PFSK-1 (cell line): ENCODE data around the gene RAB44.

ENCODE experiments used
- FOXP2 ChIP-seq: optimal IDR thresholded peaks from 2 replicates; pipeline ENCODE3; 2011; ENCODE audit warnings: borderline replicate concordance, control low read depth, inconsistent platforms; ENCODE audit not compliant: insufficient read depth; ENCODE audit errors: extremely low read length, extremely low read depth
- POLR2AphosphoS5 ChIP-seq: IDR thresholded peaks from 2 replicates; pipeline ENCODE4 v1.6.1; 2012; ENCODE audit warnings: low read depth, mild to moderate bottlenecking, control low read depth, low read length, moderate library complexity
- SIN3A ChIP-seq: IDR thresholded peaks from 2 replicates; pipeline ENCODE4 v1.6.1; 2012; ENCODE audit warnings: mild to moderate bottlenecking, low read length, moderate library complexity, borderline replicate concordance; ENCODE audit not compliant: insufficient read depth
- TAF1 ChIP-seq: IDR thresholded peaks from 2 replicates; pipeline ENCODE4 v1.6.1; 2012; ENCODE audit warnings: low read length, control low read depth, borderline replicate concordance; ENCODE audit not compliant: insufficient read depth
- TF ChIP-seq, protein P1 (sequence below), 2 experiments: IDR thresholded peaks; 2 replicates each; pipeline versions ENCODE4 v1.6.1 to v1.8.0; 2011 to 2012; ENCODE audit warnings: low read depth in 2 of 2, low read length in 2 of 2, control low read depth in 1 of 2, inconsistent platforms in 1 of 2, mild to moderate bottlenecking in 1 of 2, moderate library complexity in 1 of 2; ENCODE audit not compliant: insufficient read depth in 1 of 2

RAB44 gene

DNA sequence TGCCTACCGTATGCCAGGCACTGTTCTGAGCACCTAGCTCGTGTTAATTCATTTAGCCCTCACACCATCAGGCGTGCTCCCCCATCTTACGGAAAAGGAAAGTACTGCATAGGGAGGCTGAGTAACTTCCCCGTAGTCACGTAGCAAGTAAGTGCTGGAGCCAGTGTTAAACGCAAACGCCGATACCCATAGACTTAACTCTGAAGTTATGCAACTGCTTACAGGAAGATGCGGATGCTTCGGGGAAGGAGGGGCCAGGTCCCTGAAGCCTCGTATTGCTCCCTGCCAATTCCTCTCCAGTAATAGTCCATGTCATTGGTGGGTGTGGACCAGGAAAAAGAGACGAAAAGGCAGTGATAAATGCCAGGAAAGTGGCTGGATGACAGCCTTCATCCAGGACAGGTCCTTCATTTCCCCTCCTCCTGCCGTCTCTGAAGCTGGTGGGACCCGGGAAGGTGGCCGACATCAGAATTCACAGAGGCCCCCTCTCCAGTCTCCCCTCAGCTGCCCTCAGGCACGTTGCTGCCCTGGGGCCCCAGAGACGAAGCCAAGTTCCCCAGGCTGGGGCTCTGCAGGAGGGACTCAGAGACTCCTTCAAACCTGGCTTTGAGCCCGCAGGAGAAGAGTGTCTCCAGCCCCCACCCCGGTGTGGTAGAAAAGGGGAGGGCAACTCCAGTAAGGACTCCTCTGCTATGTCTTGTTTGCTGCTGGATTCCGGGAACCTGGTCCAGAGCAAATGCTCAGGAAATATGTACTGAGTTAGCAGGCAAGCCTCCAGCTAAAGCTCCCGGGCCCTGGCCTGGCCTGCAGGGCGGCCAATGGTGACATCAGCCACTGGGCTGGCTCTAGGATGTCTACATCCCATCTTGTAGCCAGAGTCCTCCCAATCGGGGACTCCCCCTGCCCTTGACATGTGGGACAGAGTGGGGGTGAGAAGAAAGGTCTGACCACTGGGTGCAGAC is 37.8 kb downstream of the RAB44 start:
- no peak for TF ChIP-seq FOXP2
- TF ChIP-seq POLR2AphosphoS5: no peak
- TF ChIP-seq SIN3A: no peak
- no peak for TF ChIP-seq TAF1
- TF ChIP-seq, protein P1, sequence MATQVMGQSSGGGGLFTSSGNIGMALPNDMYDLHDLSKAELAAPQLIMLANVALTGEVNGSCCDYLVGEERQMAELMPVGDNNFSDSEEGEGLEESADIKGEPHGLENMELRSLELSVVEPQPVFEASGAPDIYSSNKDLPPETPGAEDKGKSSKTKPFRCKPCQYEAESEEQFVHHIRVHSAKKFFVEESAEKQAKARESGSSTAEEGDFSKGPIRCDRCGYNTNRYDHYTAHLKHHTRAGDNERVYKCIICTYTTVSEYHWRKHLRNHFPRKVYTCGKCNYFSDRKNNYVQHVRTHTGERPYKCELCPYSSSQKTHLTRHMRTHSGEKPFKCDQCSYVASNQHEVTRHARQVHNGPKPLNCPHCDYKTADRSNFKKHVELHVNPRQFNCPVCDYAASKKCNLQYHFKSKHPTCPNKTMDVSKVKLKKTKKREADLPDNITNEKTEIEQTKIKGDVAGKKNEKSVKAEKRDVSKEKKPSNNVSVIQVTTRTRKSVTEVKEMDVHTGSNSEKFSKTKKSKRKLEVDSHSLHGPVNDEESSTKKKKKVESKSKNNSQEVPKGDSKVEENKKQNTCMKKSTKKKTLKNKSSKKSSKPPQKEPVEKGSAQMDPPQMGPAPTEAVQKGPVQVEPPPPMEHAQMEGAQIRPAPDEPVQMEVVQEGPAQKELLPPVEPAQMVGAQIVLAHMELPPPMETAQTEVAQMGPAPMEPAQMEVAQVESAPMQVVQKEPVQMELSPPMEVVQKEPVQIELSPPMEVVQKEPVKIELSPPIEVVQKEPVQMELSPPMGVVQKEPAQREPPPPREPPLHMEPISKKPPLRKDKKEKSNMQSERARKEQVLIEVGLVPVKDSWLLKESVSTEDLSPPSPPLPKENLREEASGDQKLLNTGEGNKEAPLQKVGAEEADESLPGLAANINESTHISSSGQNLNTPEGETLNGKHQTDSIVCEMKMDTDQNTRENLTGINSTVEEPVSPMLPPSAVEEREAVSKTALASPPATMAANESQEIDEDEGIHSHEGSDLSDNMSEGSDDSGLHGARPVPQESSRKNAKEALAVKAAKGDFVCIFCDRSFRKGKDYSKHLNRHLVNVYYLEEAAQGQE (IDR thresholded peaks at IDR 0.05; ENCODE audit: insufficient read depth in 1 of 2, low read depth in 2 of 2, low read length in 2 of 2): no peak

DNA sequence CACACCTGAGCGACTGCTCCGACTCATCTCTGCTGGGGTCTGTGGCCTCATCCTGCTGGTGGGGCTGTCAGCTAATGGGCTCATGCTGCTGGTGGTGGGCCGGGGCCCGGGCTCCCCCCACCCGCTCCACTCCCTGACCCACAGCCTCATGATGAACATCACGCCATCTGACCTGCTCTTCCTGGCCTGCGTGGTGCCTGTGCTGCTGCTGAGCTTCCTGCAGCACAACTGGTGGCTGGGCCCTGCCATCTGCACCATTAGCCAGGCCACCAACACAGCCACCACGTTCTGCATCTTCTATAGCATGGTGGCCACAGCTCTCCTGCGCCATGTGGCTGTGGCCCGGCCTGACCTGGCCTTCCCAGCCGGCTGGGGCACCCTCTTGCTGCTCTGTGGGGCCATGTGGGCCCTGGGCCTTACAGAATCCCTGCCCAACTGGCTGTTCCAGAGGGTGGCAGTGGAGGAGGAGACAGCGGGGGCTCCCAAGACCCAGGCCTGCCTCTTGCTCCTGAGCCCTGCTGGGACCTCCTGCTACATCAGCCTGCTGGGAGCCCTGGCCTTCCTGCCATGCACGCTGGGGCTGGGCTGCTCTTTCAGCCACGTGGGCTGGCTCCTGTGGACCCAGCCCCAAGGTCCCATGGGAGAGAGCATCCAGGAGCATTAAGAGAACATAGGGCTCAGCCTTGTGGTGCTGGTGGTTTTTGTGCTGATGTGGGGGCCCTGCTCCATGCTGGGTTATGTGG is 39.6 kb downstream of the RAB44 start:
- TF ChIP-seq, protein P1 (IDR thresholded peaks at IDR 0.05; ENCODE audit: insufficient read depth in 1 of 2, low read depth in 2 of 2, low read length in 2 of 2): no peak
- TF ChIP-seq TAF1: no peak
- TF ChIP-seq SIN3A: no peak
- TF ChIP-seq POLR2AphosphoS5: no peak
- no peak for TF ChIP-seq FOXP2

DNA sequence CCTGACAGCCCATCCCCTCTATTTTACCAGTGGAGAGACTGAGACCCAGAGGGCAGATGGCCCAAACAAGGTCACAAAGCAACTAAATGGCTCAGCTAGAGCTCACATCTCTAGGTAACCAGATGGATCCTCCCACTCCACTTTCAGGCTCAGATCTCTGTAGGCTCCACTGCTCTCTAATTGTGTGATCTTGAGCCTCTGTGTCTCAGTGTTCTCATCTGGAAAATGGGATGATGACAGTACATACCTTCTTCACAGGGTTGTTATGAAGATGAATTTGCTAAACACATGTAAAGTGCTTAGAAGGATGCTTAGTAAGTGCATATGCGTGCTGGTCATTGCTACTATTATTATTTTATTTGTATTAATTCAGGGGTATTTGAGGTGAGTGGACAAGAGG is 40.5 kb downstream of the RAB44 start:
- TF ChIP-seq POLR2AphosphoS5: no peak
- no peak for TF ChIP-seq TAF1

DNA sequence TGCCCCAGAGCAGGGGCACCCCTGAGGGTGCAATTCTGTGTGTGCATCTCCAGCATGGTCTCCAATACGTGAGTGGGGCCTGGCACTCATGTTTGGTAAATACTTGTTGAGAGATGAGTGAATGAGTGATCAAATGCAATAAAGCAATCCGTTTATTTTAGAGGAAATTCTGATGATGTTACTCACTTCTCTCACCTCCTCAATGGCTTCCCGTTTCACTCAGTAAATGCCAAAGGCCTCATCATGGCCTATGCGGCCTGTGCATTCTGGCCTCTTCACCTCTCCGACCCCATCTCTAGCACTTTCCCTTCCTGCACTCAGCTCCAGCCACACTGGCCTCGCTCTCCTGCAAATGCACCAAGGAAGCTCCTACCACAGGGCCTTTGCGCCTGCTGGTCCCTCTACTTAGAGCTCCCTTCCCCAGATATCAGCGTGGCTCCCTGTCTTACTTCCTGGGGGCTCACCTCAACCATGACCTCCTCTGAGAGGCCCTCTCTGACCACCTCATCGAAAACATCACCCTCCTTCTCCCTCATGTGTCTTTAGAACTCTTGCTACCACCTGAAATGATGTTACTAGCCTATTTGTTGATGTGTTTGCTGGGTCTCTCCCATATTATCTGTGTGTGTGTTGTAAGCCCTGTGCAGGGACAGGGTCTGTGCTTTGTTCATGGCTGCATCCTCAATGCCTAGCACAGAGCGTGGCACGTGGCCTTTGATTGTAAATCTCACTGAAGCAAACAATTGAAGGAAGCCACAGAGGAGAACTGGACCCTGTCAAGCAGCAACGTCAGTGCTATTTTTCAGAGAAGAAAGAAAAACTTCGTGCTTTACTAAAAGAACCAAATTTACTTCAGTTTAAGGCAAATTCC is 42.6 kb downstream of the RAB44 start:
- TF ChIP-seq SIN3A: no peak
- TF ChIP-seq POLR2AphosphoS5: no peak
- TF ChIP-seq FOXP2: no peak
- TF ChIP-seq, protein P1 (IDR thresholded peaks at IDR 0.05; ENCODE audit: insufficient read depth in 1 of 2, low read depth in 2 of 2, low read length in 2 of 2): no peak
- TF ChIP-seq TAF1: no peak

DNA sequence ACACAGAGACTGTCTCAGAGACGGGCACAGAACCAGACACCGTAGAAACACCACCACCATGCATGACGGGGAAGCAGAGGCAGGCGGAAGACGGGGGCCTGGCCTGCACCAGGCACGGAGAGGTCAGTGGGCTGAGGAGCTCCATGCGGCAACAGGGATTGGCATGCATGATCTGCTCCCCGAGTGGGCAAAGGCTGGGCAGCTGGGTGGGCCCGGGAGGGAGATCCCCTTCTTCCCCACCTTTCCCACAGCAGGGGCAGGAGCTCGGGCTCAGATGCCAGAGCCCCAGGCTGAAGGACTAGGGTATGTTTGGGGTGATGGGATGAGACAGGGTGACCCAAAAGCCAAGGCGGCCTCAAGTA is 43.2 kb downstream of the RAB44 start:
- TF ChIP-seq SIN3A (no peak), TAF1 (no peak), FOXP2 (no peak)
- TF ChIP-seq, protein P1 (IDR thresholded peaks at IDR 0.05; ENCODE audit: insufficient read depth in 1 of 2, low read depth in 2 of 2, low read length in 2 of 2): no peak
